MM.1S (cell line): ENCODE measurements around the gene MAGED4.

Experiments
- EZH2 ChIP-seq: fragments of 300-600 bp; sonication (generic); optimal IDR thresholded peaks from 2 replicates; pipeline ENCODE3; 2017; ENCODE audit warnings: low read depth, mild to moderate bottlenecking, antibody characterized with exemption, low read length, mixed read lengths
- TF ChIP-seq, protein P1 (sequence below): fragments of 300-600 bp; sonication (generic); IDR thresholded peaks from 2 replicates; pipeline ENCODE4 v1.5.1; 2016; ENCODE audit warnings: antibody characterized with exemption, low read length, mixed read lengths

DNA sequence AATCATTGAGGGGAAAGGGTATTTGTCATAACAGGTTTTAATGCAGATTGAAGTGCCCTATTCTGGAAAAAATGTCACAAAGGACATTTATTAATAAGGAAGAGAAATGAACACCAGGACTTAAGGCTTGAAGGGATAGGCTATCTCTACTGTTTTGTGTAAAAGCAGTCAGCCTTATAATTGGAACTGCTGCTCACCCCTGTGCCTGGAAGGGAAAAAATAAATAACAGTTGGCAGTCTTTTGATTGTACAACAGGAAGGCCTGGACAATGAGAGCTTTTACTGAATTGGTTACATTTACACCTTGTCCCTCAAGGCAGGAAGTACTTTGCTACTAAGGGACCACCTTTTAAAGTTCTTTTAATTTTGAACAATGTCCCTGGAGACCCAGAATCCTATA lies 17.8 kb upstream of the MAGED4 start:
- TF ChIP-seq, protein P1, sequence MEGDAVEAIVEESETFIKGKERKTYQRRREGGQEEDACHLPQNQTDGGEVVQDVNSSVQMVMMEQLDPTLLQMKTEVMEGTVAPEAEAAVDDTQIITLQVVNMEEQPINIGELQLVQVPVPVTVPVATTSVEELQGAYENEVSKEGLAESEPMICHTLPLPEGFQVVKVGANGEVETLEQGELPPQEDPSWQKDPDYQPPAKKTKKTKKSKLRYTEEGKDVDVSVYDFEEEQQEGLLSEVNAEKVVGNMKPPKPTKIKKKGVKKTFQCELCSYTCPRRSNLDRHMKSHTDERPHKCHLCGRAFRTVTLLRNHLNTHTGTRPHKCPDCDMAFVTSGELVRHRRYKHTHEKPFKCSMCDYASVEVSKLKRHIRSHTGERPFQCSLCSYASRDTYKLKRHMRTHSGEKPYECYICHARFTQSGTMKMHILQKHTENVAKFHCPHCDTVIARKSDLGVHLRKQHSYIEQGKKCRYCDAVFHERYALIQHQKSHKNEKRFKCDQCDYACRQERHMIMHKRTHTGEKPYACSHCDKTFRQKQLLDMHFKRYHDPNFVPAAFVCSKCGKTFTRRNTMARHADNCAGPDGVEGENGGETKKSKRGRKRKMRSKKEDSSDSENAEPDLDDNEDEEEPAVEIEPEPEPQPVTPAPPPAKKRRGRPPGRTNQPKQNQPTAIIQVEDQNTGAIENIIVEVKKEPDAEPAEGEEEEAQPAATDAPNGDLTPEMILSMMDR: no peak
- no peak for TF ChIP-seq EZH2
